H1 (cell line): ENCODE data around the gene ANGPTL2. TPM values are rescaled to one million over a fixed set of nuclear protein-coding genes. Genes with fewer than 3 reads are reported as not detected.

Source experiments
- CTCF ChIA-PET: fragments of 300-600 bp; sonication (Branson Sonifier 250); formaldehyde crosslinking; loops from one replicate; lab custom pipeline; 2021; ENCODE audit not compliant: partially characterized antibody; lab: Charles Lee
- POLR2A ChIA-PET: fragments of 300-600 bp; sonication (Branson Sonifier 250); formaldehyde crosslinking; loops from one replicate; lab custom pipeline; 2021; ENCODE audit warnings: inconsistent platforms; ENCODE audit not compliant: partially characterized antibody; lab: Charles Lee
- DNase-seq, 2 experiments: peaks; one replicate each; pipeline versions ENCODE4 v3.0.0 to v3.0.0-alpha.2; 2010 to 2022; ENCODE audit warnings: low spot score in 2 of 2, low read depth in 1 of 2, mixed read lengths in 1 of 2
- FAIRE-seq: peaks from 2 replicates; lab custom pipeline; 2011; peaks lifted over from hg19 to GRCh38; lab: Jason Lieb, UNC
- H2AFZ ChIP-seq: 2 replicates; pipeline ENCODE4 v1.8.1; 2012; ENCODE audit warnings: low read length, inconsistent platforms
- H2AK5ac ChIP-seq: 2 replicates; pipeline ENCODE4 v1.6.1; 2013; ENCODE audit warnings: low read depth, low read length
- H2BK120ac ChIP-seq: replicated peaks from 2 replicates; pipeline ENCODE3; 2013; ENCODE audit warnings: low read depth, low read length, inconsistent platforms
- H2BK12ac ChIP-seq: 2 replicates; pipeline ENCODE4 v1.6.1; 2013; ENCODE audit warnings: low read depth, low read length
- H2BK15ac ChIP-seq: 2 replicates; pipeline ENCODE4 v1.6.1; 2013; ENCODE audit warnings: low read length
- H2BK20ac ChIP-seq: 2 replicates; pipeline ENCODE4 v1.6.1; 2013; ENCODE audit warnings: low read length
- H2BK5ac ChIP-seq: 2 replicates; pipeline ENCODE4 v1.6.1; 2013; ENCODE audit warnings: low read depth, low read length
- H3K14ac ChIP-seq: 2 replicates; pipeline ENCODE4 v1.6.1; 2013; ENCODE audit warnings: inconsistent platforms; ENCODE audit not compliant: insufficient read length
- H3K18ac ChIP-seq: 2 replicates; pipeline ENCODE4 v1.6.1; 2013; ENCODE audit warnings: low read length; ENCODE audit errors: extremely low read depth
- H3K23ac ChIP-seq: 2 replicates; pipeline ENCODE4 v1.6.1; 2013; ENCODE audit warnings: inconsistent platforms; ENCODE audit not compliant: insufficient read length
- H3K23me2 ChIP-seq: 2 replicates; pipeline ENCODE4 v1.6.1; 2013; ENCODE audit warnings: low read depth, low read length
- H3K27ac ChIP-seq: 2 replicates; pipeline ENCODE4 v1.6.1; 2011; ENCODE audit warnings: low read depth, low read length, inconsistent platforms
- H3K27me3 ChIP-seq, 4 experiments: replicated peaks in 1 of 4; 1 replicate in 1 of 4; 2 replicates in 3 of 4; pipeline versions ENCODE4 v1.6.1 to v1.8.1; 2011 to 2013; ENCODE audit warnings: low read length in 3 of 4, mild to moderate bottlenecking in 3 of 4, inconsistent platforms in 2 of 4, mixed read lengths in 2 of 4, moderate library complexity in 1 of 4; ENCODE audit not compliant: control insufficient read depth in 3 of 4, insufficient read depth in 3 of 4; ENCODE audit errors: extremely low read depth in 1 of 4
- H3K36me3 ChIP-seq, 4 experiments: 2 replicates each; pipeline versions ENCODE4 v1.6.1 to v1.8.1; 2011 to 2013; ENCODE audit warnings: mild to moderate bottlenecking in 4 of 4, low read length in 3 of 4, moderate library complexity in 2 of 4, control low read depth in 1 of 4, inconsistent platforms in 1 of 4; ENCODE audit not compliant: insufficient read depth in 4 of 4, control insufficient read depth in 2 of 4
- H3K4ac ChIP-seq: replicated peaks from 2 replicates; pipeline ENCODE3; 2013; ENCODE audit warnings: low read length, low read depth, mixed read lengths, inconsistent platforms; ENCODE audit not compliant: insufficient read length
- H3K4me1 ChIP-seq, 4 experiments: replicated peaks in 1 of 4; 1 replicate in 1 of 4; 2 replicates in 3 of 4; pipeline versions ENCODE4 v1.6.1 to v1.8.1; 2011 to 2013; ENCODE audit warnings: low read length in 3 of 4, inconsistent platforms in 2 of 4, mixed read lengths in 1 of 4; ENCODE audit not compliant: insufficient read depth in 4 of 4, control insufficient read depth in 3 of 4
- H3K4me2 ChIP-seq, 2 experiments: 2 replicates each; pipeline versions ENCODE4 v1.6.1 to v1.8.1; 2011 to 2013; ENCODE audit warnings: low read depth in 2 of 2, low read length in 2 of 2, control low read depth in 1 of 2, inconsistent platforms in 1 of 2, mild to moderate bottlenecking in 1 of 2; ENCODE audit not compliant: insufficient read depth in 1 of 2
- H3K4me3 ChIP-seq, 4 experiments: fragments of 200-600, 300-600 bp in 1 of 4; sonication (generic), shearing (Covaris generic), sonication (Bioruptor Twin) in 1 of 4; 2 replicates each; pipeline versions ENCODE4 v1.5.1 to v1.8.1; 2011 to 2016; ENCODE audit warnings: low read length in 4 of 4, low read depth in 3 of 4, control low read depth in 2 of 4, inconsistent platforms in 2 of 4, mild to moderate bottlenecking in 2 of 4, mixed read lengths in 1 of 4, moderate library complexity in 1 of 4; ENCODE audit not compliant: insufficient read depth in 2 of 4; ENCODE audit errors: extremely low read depth in 1 of 4
- H3K56ac ChIP-seq: replicated peaks from 2 replicates; pipeline ENCODE3; 2013; ENCODE audit warnings: low read depth, mild to moderate bottlenecking, mixed read lengths, low read length, inconsistent platforms; ENCODE audit not compliant: insufficient read length
- H3K79me1 ChIP-seq: 2 replicates; pipeline ENCODE4 v1.6.1; 2013; ENCODE audit warnings: low read depth, low read length, control low read depth
- H3K79me2 ChIP-seq, 2 experiments: 2 replicates each; pipeline versions ENCODE4 v1.6.1 to v1.8.1; 2012 to 2013; ENCODE audit warnings: low read length in 2 of 2, mild to moderate bottlenecking in 2 of 2, inconsistent platforms in 1 of 2; ENCODE audit not compliant: insufficient read depth in 2 of 2, control insufficient read depth in 1 of 2
- H3K9ac ChIP-seq, 4 experiments: replicated peaks in 1 of 4; 1 replicate in 1 of 4; 2 replicates in 3 of 4; pipeline versions ENCODE4 v1.6.1 to v1.8.1; 2011 to 2013; ENCODE audit warnings: low read depth in 3 of 4, low read length in 3 of 4, control low read depth in 2 of 4, mild to moderate bottlenecking in 2 of 4, moderate library complexity in 2 of 4, inconsistent platforms in 1 of 4; ENCODE audit errors: extremely low read depth in 1 of 4
- H3K9me3 ChIP-seq, 2 experiments: 2 replicates each; pipeline versions ENCODE4 v1.6.1 to v1.8.1; 2012 to 2013; ENCODE audit warnings: mild to moderate bottlenecking in 2 of 2, moderate library complexity in 2 of 2, control low read depth in 1 of 2, inconsistent platforms in 1 of 2, low read depth in 1 of 2, low read length in 1 of 2, mixed read lengths in 1 of 2; ENCODE audit not compliant: insufficient read depth in 2 of 2
- H4K20me1 ChIP-seq, 2 experiments: replicated peaks in 1 of 2; 2 replicates each; pipeline versions ENCODE3 to v1.8.1; 2011 to 2013; ENCODE audit warnings: inconsistent platforms in 2 of 2, low read length in 2 of 2, mild to moderate bottlenecking in 1 of 2; ENCODE audit not compliant: insufficient read depth in 2 of 2, control insufficient read depth in 1 of 2
- H4K5ac ChIP-seq: 2 replicates; pipeline ENCODE4 v1.6.1; 2013; ENCODE audit warnings: low read length, low read depth, mixed read lengths, inconsistent platforms; ENCODE audit not compliant: insufficient read length
- H4K8ac ChIP-seq: 2 replicates; pipeline ENCODE4 v1.8.0; 2013; ENCODE audit warnings: mild to moderate bottlenecking, moderate library complexity, low read length, inconsistent platforms; ENCODE audit not compliant: insufficient read depth; ENCODE audit errors: extremely low read depth
- H4K91ac ChIP-seq: replicated peaks from 2 replicates; pipeline ENCODE3; 2013; ENCODE audit warnings: low read length, mixed read lengths, inconsistent platforms; ENCODE audit not compliant: insufficient read length
- CTBP2 ChIP-seq: IDR thresholded peaks from 2 replicates; pipeline ENCODE4 v1.7.0; 2011; ENCODE audit warnings: borderline replicate concordance, mild to moderate bottlenecking, moderate library complexity, mixed read lengths, low read length; ENCODE audit not compliant: insufficient read depth, insufficient read length
- HDAC2 ChIP-seq, 2 experiments: fragments of 300-600 bp in 1 of 2; sonication (generic) in 1 of 2; IDR thresholded peaks; 2 replicates each; pipeline ENCODE4 v1.6.1; 2011 to 2012; ENCODE audit warnings: low read depth in 2 of 2, low read length in 2 of 2, mild to moderate bottlenecking in 2 of 2, moderate library complexity in 2 of 2, borderline replicate concordance in 1 of 2, inconsistent platforms in 1 of 2
- JUN ChIP-seq: IDR thresholded peaks from 2 replicates; pipeline ENCODE4 v1.6.1; 2011; ENCODE audit warnings: low read depth, mild to moderate bottlenecking, improper control_type of control experiment, low read length
- POLR2AphosphoS5 ChIP-seq: IDR thresholded peaks from 2 replicates; pipeline ENCODE4 v1.6.1; 2011; ENCODE audit warnings: low read depth, low read length
- WGBS, 2 experiments: shearing (Covaris generic) in 1 of 2; methylation state at CpG; one replicate each; pipeline versions ENCODE4 v1.1.6 to v1.1.7; 2013 to 2015; ENCODE audit warnings: low lambda C conversion rate in 2 of 2, mixed read lengths in 2 of 2, inconsistent platforms in 1 of 2, low coverage in 1 of 2, missing lambda C conversion rate in 1 of 2; ENCODE audit not compliant: insufficient replicate concordance in 2 of 2, insufficient coverage in 1 of 2, insufficient read length in 1 of 2; ENCODE audit errors: extremely low coverage in 1 of 2, missing lambda C conversion rate in 1 of 2; 5-methylcytosine and 5-hydroxymethylcytosine counted together
- polyA plus RNA-seq, 7 experiments: library from polyadenylated mRNA; depleted of rRNA in 3 of 7; stranded (reverse) in 5 of 7; unstranded in 2 of 7; fragments of >200 nt in 5 of 7; fragments of 200-250 nt in 2 of 7; gene quantifications; 1 replicate in 5 of 7; 2 replicates in 1 of 7; 4 replicates in 1 of 7; pipeline versions ENCODE4 v1.2.1 to v1.2.3, GENCODE V29; 2011 to 2013; ENCODE audit warnings: missing spikeins in 2 of 7, mixed read lengths in 2 of 7
- total RNA-seq: library from RNA; stranded (reverse); fragmentation: NEBNext Ultra II Directional; extraction: Animal tissue kit (Norgen Biotek cat#: 25700); gene quantifications from 2 replicates; pipeline ENCODE4 v1.2.1, GENCODE V29; 2021

The ANGPTL2 gene
- total and polyA plus RNA-seq, 2 of the 8 experiments (the other 6 are each of a cell fraction or from before 2014, with no cell fraction given): 9.0 to 10.6 TPM

- H2BK12ac ChIP-seq: no peak overlapping the region
- H3K4me1 ChIP-seq: peaks cover 3 to 12% (median 10%) of the 10 kb centered on the region in 4 experiments
- no peak overlapping the region for H3K4ac ChIP-seq
- H3K4me2 ChIP-seq: no peak overlapping the region
- no peaks in the 10 kb centered on the region for H3K79me2 ChIP-seq
- no peaks in the 10 kb centered on the region for H3K23me2 ChIP-seq
- H2BK5ac ChIP-seq: no peak overlapping the region
- H2AK5ac ChIP-seq: no peak overlapping the region
- FAIRE-seq: no peak
- TF ChIP-seq JUN (no peak), HDAC2 (IDR thresholded peaks at IDR 0.05; ENCODE audit: borderline replicate concordance in 1 of 2, low read depth in 2 of 2, low read length in 2 of 2) (no peak), POLR2AphosphoS5 (no peak), CTBP2 (no peak)
- TF ChIP-seq, all 59 proteins: peak for 0
- 79% methylated on average over 2 of the region's 2 CpGs; no CpG with 5 or more reads in 1 of the 2 experiments for WGBS, 2 experiments
- H2AFZ ChIP-seq: no peak overlapping the region
- H3K4me3 ChIP-seq: no peak overlapping the region
- H4K91ac ChIP-seq: no peak overlapping the region
- no peak overlapping the region for H3K27ac ChIP-seq
- no peaks in the 10 kb centered on the region for H4K20me1 ChIP-seq
- no peak for DNase-seq
- no peaks in the 10 kb centered on the region for H3K79me1 ChIP-seq
- H3K56ac ChIP-seq: no peak overlapping the region
- H3K27me3 ChIP-seq: no peaks in the 10 kb centered on the region
- H3K18ac ChIP-seq: no peak overlapping the region
- no peaks in the 10 kb centered on the region for H3K9me3 ChIP-seq
- H3K36me3 ChIP-seq: no peaks in the 10 kb centered on the region
- H3K14ac ChIP-seq: no peak overlapping the region
- no peak overlapping the region for H2BK20ac ChIP-seq
- no peak overlapping the region for H2BK120ac ChIP-seq
- ChIA-PET POLR2A (interaction anchor here (0.6 to 0.9 kb wide), 3 partner anchors 9 to 67 kb away, joined by 3 read pairs; no protein-coding TSS in a partner anchor), CTCF (interaction anchor here (0.9 to 3.6 kb wide), 6 partner anchors 11 to 225 kb away, joined by 3 to 19 read pairs (median 4); no protein-coding TSS in a partner anchor)
- no peak overlapping the region for H2BK15ac ChIP-seq
- no peak overlapping the region for H4K5ac ChIP-seq
- no peak overlapping the region for H3K9ac ChIP-seq
- H3K23ac ChIP-seq: no peak overlapping the region
- no peak overlapping the region for H4K8ac ChIP-seq
These were observed 41.0 kb upstream of the ANGPTL2 start for GRCh38 chr9:127163409-127163808.
